Effector CD8-positive, alpha-beta T cell (primary cell): Measurements from ENCODE around the gene CORO7.
"Not testable (repeated sequence)": the region's sequence is repeated elsewhere in the genome, so short reads cannot be mapped to it uniquely, and the experiment has no call there.

ENCODE experiments used
- DNase-seq: peaks from one replicate; lab custom pipeline; 2025; lab: John Stamatoyannopoulos, UW

Gene CORO7

GRCh38 chr16:4353675-4354074 lies 62.7 kb downstream of the CORO7 start:
- no peak for DNase-seq

- no peak for DNase-seq
Observed at GRCh38 chr16:4352843-4353242, 63.6 kb downstream of the CORO7 start.

- no peak for DNase-seq
Observed at GRCh38 chr16:4351880-4352279, 64.5 kb downstream of the CORO7 start.

GRCh38 chr16:4350787-4351659 lies 65.4 kb downstream of the CORO7 start, which contains the start of gene PAM16:
TSS of gene PAM16 (minus strand) at chr16:4351321. CDS start at chr16:4351234, 87 bp downstream.
- DNase-seq: peak; percentile 98

- DNase-seq: no peak
Observed at GRCh38 chr16:4350365-4350786, 66.0 kb downstream of the CORO7 start.

GRCh38 chr16:4349332-4349731 lies 67.1 kb downstream of the CORO7 start:
- no peak for DNase-seq

GRCh38 chr16:4347765-4348509 lies 68.5 kb downstream of the CORO7 start:
- no peak for DNase-seq

GRCh38 chr16:4347010-4347409 lies 69.4 kb downstream of the CORO7 start:
- DNase-seq: no peak

GRCh38 chr16:4345836-4346781 lies 70.3 kb downstream of the CORO7 start:
- no peak for DNase-seq

GRCh38 chr16:4344983-4345835 lies 71.2 kb downstream of the CORO7 start:
- DNase-seq: no peak

GRCh38 chr16:4344300-4344982 lies 72.0 kb downstream of the CORO7 start:
- not testable (repeated sequence) for DNase-seq

GRCh38 chr16:4342866-4343744 lies 73.3 kb downstream of the CORO7 start:
- no peak for DNase-seq

GRCh38 chr16:4341250-4341649 lies 75.1 kb downstream of the CORO7 start:
- no peak for DNase-seq

- no peak for DNase-seq
Observed at GRCh38 chr16:4340443-4340842, 76.0 kb downstream of the CORO7 start.

GRCh38 chr16:4339909-4340308 lies 76.5 kb downstream of the CORO7 start:
- no peak for DNase-seq

- no peak for DNase-seq
Observed at GRCh38 chr16:4339455-4339854, 76.9 kb downstream of the CORO7 start.

- DNase-seq: no peak
Observed at GRCh38 chr16:4338712-4339299, 77.6 kb downstream of the CORO7 start.

GRCh38 chr16:4338125-4338582 lies 78.2 kb downstream of the CORO7 start:
- DNase-seq: no peak
